Body of pancreas (tissue), 4 donors: Measurements from ENCODE around the gene VIPR1.

ENCODE experiments used
- CTCF ChIP-seq, 7 experiments: fragments of 450-650 bp in 4 of 7; fragments of 200-600 bp in 3 of 7; sonication (generic) in 3 of 7; IDR thresholded peaks; one replicate each; pipeline ENCODE4 v1.5.1; 2016 to 2019; ENCODE audit warnings: antibody characterized with exemption in 7 of 7
- POLR2A ChIP-seq, 3 donors: fragments of 450-650 bp; IDR thresholded peaks; one replicate each; pipeline ENCODE4 v1.6.1; 2016; ENCODE audit warnings: antibody characterized with exemption in 3 of 3, mild to moderate bottlenecking in 2 of 3

DNA sequence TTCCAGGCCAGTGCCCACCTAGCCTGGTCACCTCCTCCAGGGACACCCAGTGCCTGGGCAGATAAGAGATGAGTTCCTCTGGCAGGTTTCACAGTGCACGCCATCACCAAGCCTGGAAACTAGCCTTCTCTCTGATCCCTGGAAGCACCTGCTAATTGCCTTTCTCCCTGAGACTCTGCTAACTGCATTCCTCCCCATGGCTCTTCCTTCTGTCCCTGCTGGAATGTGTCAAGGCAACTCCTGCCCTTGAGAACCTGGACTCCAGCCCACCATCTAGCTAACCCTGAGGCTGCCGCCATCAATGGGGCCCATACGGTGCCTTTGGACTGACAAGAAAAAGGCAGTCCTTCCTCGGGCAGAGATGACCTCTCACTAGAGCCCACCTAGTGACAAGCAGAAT is 18.5 kb downstream of the VIPR1 start:
- TF ChIP-seq CTCF (IDR thresholded peaks at IDR 0.05) (no peak), POLR2A (IDR thresholded peaks at IDR 0.05) (no peak)
